HG02884 (cell line): ENCODE results near the gene ZNF785.
A peak's percentile ranks its signal among the peaks of the same experiment; 100 is the strongest.

Experiments used
- ATAC-seq: cut with Tn5 transposase; IDR thresholded peaks from one replicate; pipeline ENCODE4 v1.9.1; 2021; ENCODE audit warnings: mild to moderate bottlenecking, moderate library complexity; ENCODE audit not compliant: unreplicated experiment

The ZNF785 gene

GRCh38 chr16:30567160-30567990 is 18.1 kb downstream of the ZNF785 start:
- ATAC-seq: no peak

GRCh38 chr16:30566531-30566930 is 19.0 kb downstream of the ZNF785 start:
- no peak for ATAC-seq

GRCh38 chr16:30565984-30566383 is 19.5 kb downstream of the ZNF785 start:
- no peak for ATAC-seq

- no peak for ATAC-seq
Observed at GRCh38 chr16:30565526-30565925, 20.0 kb downstream of the ZNF785 start.

- ATAC-seq: no peak
Observed at GRCh38 chr16:30562021-30562420, 23.5 kb downstream of the ZNF785 start.

GRCh38 chr16:30561089-30561816 is 24.2 kb downstream of the ZNF785 start:
- ATAC-seq: no peak

- no peak for ATAC-seq
Observed at GRCh38 chr16:30559690-30560089, 25.8 kb downstream of the ZNF785 start.

- ATAC-seq: no peak
Observed at GRCh38 chr16:30558789-30559377, 26.6 kb downstream of the ZNF785 start.

GRCh38 chr16:30557957-30558788 is 27.3 kb downstream of the ZNF785 start, which contains the start of gene ZNF764:
TSS of gene ZNF764 (minus strand) at chr16:30558374. CDS start at chr16:30558182, 192 bp downstream.
- peak; percentile 75 for ATAC-seq

GRCh38 chr16:30557707-30557956 is 27.9 kb downstream of the ZNF785 start:
- ATAC-seq: no peak

- ATAC-seq: no peak
Observed at GRCh38 chr16:30556125-30556473, 29.4 kb downstream of the ZNF785 start.

- no peak for ATAC-seq
Observed at GRCh38 chr16:30555315-30556124, 30.0 kb downstream of the ZNF785 start.

- ATAC-seq: no peak
Observed at GRCh38 chr16:30554557-30555314, 30.8 kb downstream of the ZNF785 start.

GRCh38 chr16:30553393-30553899 is 32.1 kb downstream of the ZNF785 start:
- ATAC-seq: no peak

GRCh38 chr16:30552956-30553355 is 32.5 kb downstream of the ZNF785 start:
- ATAC-seq: no peak

GRCh38 chr16:30551781-30552180 is 33.7 kb downstream of the ZNF785 start:
- ATAC-seq: no peak

- no peak for ATAC-seq
Observed at GRCh38 chr16:30548416-30549253, 36.9 kb downstream of the ZNF785 start.

GRCh38 chr16:30546115-30546514 is 39.4 kb downstream of the ZNF785 start:
- ATAC-seq: no peak

GRCh38 chr16:30543067-30543466 is 42.4 kb downstream of the ZNF785 start:
- ATAC-seq: no peak
